NCI-H526 treated with DMSO at 0.1 percent for 48 hours (cell line): ENCODE data around the gene SLC30A3.

Source experiments
- DNase-seq: peaks from one replicate; lab custom pipeline; 2025; lab: John Stamatoyannopoulos, UW

Gene SLC30A3

DNA sequence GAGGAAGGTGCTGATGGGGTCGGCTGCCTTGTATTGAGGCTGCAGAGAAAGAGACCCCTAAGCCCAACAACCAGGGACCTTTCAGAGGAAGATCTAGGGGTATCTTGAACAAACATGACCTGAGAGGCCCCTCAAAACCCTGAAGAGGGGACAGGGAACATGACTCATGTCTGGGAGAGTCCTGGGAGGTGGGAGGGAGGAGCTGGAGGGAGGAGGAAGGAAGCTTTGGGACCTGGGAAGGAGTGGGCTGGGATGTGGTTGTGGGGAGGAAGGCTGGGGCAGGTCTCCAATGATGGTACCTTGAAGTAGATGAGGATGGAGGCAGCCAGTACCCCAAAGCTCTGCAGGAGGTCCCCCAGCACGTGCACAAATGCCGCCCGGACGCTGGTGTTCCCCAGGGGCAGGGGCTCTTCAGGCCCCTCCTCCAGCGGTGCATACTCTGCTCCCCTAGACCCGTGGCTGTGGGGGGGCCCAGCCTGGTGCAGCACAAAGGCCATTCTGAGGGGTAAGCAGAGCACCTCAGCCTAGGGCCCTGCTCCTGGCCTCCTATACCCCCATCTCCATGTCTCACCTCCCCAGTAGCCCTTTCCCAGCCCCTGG lies 5.9 kb downstream of the SLC30A3 start:
- DNase-seq, result no peak

GRCh38 chr2:27255660-27256059 lies 7.2 kb downstream of the SLC30A3 start:
- no peak for DNase-seq

DNA sequence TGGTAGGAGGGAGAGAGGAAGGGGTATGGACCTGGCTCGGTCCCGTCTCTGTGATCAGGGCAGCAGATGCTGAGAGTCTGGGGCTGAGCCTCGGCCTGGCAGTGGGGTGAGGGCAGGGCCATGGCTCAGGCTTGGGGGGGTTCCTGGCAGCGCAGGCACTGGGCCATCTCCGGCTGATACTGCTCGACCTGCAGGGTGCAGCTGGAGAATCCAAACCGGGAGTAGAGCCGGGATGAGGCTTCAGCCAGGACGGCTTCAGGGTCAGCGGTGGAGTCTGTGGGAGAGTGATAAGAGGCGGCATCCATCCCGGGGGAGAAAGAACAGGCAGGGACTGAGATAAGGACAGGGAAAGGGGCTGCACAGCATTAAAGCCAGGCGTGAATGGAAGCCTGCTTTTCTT lies 7.7 kb downstream of the SLC30A3 start:
- no peak for DNase-seq

DNA sequence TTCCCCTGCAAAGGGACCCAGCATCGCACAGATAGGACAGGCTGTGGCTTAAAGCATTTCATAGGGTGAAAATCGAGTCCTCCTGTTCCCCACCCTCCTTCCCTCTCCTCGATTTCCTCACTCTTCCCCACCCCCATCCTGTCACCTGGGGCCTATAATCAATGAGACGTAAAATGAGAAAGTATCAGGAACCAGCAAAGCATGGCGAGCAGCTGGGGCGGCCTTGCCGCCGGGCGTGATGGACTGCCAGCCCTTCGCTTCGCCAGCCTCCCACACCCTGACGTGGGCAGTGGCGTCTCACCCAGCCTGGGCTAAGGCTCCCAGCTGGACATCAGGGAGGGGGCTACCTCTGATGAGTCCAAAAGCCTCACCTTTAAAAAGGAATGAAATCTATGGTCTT lies 11.1 kb downstream of the SLC30A3 start:
- no peak for DNase-seq

DNA sequence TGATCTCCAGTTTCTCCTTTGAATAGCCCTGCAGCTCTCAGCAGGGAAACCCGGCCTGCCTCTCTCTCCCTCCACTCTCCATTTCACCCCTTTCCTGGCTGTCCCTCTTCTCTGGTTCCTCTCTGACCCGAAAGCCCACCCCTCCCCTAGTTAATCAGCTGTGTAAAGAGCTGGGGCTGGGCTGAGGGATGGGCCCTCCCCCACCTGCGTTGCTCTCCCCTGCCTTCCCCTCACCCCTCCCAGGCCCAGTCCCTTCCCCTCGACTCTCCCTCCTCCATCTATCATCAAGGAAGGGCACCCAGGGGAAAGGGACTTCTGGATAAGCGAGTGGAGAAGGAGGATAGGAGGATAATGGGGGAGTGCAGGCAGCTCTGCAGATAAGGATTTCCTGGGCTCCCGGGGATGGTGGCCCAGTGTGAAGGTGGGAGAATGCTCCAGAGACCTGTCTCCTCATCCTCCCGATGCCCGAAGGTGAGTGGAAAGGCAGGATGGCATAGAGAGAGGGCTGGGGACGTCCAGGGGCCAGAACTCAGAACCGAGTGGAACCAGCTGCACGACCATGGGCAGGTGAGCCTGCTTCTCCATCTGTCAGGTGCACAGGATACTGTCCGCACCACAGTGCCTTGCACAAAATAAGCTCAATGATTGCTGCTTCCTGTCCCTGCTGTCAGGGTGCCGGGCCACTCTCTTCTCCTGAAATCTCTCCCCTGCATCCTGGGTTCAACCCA lies 12.0 kb downstream of the SLC30A3 start:
- DNase-seq, result no peak

DNA sequence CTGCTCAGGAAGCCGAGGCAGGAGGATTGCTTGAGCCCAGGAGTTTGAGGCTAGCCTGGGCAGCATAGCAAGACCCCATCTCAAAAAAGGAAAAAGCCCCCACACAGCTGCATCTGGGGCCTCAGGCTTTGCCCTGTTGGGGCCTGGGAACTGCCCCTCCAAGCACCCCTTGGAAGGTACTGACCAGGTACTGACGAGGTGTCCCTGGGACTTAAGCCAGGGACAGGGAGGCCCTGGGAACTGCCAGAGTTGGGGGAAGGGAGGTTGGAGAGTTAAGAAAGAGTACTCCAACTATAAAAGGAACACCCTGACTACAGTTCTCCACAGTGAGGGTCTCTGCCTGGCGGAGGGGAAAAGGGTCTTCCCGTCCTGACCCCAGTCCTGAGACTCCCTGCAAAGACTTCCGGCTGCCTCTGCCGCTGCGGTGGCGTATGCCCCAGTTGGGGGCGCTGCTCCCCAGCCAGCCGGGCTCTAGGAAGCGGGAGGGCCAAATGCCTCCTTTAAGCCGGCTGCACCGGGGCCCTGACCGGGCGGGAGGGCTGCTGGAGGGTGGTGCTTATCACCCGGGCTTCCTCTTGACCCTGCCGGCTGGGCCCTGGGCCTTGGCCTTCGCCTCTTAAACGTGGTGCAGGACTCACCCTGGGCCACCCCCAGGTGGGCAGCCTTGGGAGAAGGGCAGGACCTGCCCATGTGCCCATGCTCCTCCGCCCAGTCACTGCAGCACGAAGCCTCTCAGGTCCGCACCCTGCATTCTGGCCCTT lies 12.8 kb downstream of the SLC30A3 start:
- DNase-seq, result no peak

- no peak for DNase-seq
Observed at GRCh38 chr2:27249159-27249890, 13.5 kb downstream of the SLC30A3 start.

- DNase-seq, result no peak
Observed at GRCh38 chr2:27247893-27248292, 15.0 kb downstream of the SLC30A3 start.

GRCh38 chr2:27245626-27246025 lies 17.2 kb downstream of the SLC30A3 start:
- no peak for DNase-seq

- no peak for DNase-seq
Observed at GRCh38 chr2:27245116-27245515, 17.7 kb downstream of the SLC30A3 start.

DNA sequence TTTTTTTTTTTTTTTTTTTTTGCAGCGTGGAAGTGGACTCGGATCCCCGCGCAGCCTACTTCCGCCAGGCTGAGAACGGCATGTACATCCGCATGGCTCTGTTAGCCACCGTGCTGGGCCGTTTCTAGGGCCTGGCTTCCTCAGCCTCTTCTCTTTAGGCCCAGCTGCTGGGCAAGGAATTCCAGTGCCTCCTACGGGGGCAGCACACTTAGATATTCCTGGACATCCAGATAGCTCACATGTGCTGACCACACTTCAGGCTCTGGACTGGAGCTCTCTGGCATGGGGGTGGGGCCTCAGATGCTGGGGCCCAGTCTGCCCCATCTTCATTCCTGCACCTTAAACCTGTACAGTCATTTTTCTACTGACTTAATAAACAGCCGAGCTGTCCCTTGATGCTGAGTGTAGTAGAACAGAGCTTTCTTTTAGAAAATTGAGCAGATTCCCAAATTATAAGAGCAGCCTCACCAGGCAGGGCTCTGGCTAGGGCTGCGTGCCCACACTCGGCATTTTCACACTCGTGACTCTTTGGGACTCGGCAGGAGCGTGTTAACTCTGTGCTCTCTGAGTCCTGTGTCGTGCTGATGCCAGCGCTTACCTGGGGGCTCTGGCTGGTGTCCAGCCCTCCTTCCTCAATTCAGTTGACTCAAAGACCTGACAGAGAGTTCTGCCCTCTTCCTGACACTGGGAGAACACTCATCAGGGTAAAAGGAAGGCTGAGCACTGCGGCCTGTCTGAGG lies 19.3 kb downstream of the SLC30A3 start:
- no peak for DNase-seq

- no peak for DNase-seq
Observed at GRCh38 chr2:27242614-27242951, 20.3 kb downstream of the SLC30A3 start.

DNA sequence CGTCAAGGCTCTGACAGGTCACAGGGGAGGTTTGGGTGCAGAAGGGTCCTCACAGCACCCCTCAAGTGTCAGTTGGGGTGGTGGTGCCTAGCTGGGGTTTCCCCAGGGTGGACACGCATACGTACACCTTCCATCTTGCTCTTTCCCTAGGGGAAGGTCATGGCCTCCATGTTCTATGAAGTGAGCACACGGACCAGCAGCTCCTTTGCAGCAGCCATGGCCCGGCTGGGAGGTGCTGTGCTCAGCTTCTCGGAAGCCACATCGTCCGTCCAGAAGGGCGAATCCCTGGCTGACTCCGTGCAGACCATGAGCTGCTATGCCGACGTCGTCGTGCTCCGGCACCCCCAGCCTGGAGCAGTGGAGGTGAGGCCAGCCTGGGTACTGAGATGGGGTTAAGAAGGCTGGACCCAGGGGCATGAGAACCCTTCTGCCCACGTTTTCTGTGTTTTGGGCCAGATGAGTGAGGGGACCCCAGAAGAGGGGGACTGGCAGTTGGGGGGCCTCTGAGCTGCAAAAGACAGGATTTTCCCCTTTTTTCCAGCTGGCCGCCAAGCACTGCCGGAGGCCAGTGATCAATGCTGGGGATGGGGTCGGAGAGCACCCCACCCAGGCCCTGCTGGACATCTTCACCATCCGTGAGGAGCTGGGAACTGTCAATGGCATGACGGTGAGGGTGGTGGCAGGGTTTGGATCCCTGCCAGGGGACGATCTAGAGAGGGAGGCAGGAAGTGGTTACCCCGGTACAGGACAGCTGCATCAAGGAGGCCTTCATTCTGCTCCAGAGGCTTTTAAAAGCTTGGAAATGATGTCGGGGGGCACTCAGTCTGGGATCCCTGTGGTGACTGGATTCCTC lies 20.9 kb downstream of the SLC30A3 start:
- DNase-seq, result no peak

- DNase-seq, result no peak
Observed at GRCh38 chr2:27240406-27240805, 22.4 kb downstream of the SLC30A3 start.

- no peak for DNase-seq
Observed at GRCh38 chr2:27238976-27239375, 23.9 kb downstream of the SLC30A3 start.

DNA sequence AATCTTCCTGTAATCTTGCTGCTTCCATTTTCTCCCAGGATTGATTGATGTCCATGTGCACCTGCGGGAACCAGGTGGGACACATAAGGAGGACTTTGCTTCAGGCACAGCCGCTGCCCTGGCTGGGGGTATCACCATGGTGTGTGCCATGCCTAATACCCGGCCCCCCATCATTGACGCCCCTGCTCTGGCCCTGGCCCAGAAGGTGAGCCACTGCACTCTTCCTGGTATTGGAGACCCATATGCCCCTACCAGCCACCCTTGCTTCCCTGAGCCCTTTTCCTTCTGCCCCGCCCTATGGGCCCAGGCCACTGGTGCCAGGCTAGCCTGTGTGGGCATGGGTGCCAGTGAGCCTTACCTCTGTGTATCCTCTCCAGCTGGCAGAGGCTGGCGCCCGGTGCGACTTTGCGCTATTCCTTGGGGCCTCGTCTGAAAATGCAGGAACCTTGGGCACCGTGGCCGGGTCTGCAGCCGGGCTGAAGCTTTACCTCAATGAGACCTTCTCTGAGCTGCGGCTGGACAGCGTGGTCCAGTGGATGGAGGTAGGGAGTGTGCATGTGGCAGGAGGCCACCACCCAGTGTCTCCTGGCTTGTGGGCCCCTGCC lies 25.4 kb downstream of the SLC30A3 start:
- DNase-seq, result no peak

DNA sequence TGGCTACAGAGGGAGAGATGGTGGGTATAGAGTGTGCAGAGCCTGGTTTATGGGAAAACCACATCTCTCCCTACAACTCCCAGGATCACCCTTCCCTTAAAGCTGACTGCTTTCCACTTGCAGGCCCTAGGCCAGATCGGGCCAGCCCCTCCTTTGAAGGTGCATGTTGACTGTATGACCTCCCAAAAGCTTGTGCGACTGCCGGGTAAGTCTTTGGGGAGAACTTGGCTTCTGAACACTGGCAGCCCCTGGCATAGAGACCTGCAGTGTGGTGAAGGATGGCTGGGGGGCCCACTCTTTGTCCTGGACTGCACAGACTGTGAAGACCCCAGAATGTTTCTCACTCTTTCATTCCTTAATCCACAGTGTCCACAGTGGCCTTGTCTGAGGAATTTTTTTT lies 26.2 kb downstream of the SLC30A3 start:
- DNase-seq, result no peak

DNA sequence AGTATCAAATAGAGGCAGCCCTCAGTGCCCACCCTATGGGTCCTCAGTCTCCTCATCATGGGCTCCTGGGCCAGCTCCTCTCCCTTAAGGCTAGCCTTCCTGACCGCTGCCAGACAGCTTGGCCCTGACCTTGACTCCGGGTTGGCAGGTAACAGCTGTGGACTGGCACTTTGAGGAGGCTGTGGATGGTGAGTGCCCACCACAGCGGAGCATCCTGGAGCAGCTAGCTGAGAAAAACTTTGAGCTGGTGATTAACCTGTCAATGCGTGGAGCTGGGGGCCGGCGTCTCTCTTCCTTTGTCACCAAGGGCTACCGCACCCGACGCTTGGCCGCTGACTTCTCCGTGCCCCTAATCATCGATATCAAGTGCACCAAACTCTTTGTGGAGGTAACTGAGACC lies 26.7 kb downstream of the SLC30A3 start:
- no peak for DNase-seq

DNA sequence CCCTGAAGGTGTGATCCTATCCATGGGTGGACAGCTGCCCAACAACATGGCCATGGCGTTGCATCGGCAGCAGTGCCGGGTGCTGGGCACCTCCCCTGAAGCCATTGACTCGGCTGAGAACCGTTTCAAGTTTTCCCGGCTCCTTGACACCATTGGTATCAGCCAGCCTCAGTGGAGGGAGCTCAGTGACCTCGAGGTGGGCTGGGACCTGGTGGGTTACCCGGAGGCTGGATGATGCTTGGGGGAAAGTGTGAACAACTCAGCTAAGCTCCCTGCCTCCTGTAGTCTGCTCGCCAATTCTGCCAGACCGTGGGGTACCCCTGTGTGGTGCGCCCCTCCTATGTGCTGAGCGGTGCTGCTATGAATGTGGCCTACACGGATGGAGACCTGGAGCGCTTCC lies 29.5 kb downstream of the SLC30A3 start:
- DNase-seq, result no peak

DNA sequence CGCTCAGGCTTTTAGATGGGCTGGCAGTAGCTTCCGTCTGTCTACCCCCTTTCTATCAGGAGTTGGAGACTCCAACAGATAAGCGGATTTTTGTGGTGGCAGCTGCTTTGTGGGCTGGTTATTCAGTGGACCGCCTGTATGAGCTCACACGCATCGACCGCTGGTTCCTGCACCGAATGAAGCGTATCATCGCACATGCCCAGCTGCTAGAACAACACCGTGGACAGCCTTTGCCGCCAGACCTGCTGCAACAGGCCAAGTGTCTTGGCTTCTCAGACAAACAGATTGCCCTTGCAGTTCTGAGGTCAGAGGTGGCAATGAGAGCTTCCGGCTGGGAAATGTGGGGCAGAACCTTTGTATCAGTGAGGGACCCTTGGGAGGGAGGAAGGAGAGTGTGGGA lies 30.9 kb downstream of the SLC30A3 start:
- DNase-seq, result no peak

- DNase-seq, result no peak
Observed at GRCh38 chr2:27227501-27227900, 35.3 kb downstream of the SLC30A3 start.
